MCF 10A (cell line): ENCODE results near the gene EPB41L4A. TPM values are rescaled to one million over a fixed set of nuclear protein-coding genes. Genes with fewer than 3 reads are reported as not detected.

Source experiments
- BruUV-seq: library from RNA; stranded (reverse); fragments of 400-500 nt; replicated peaks from 2 replicates; lab custom pipeline; 2021; lab: Mats Ljungman, UMichigan
- CTCF ChIA-PET: fragments of 300-600 bp; sonication (Branson Sonifier 250); formaldehyde crosslinking; extraction: SDS; loops from one replicate; lab custom pipeline; 2021; ENCODE audit warnings: antibody characterized with exemption, inconsistent platforms; lab: Yijun Ruan, JAX
- POLR2A ChIA-PET: fragments of 300-600, 350-650 bp; sonication (Branson Sonifier 250); formaldehyde crosslinking; extraction: SDS; loops from one replicate; lab custom pipeline; 2020; ENCODE audit warnings: antibody characterized with exemption, inconsistent platforms; lab: Yijun Ruan, JAX
- DNase-seq: peaks from one replicate; pipeline ENCODE4 v3.0.0-alpha.2; 2018; ENCODE audit not compliant: unreplicated experiment
- H3K27ac Mint-ChIP-seq: one replicate; pipeline ENCODE4 v1.8.0; 2022; ENCODE audit warnings: mild to moderate bottlenecking, low read depth, mixed read lengths; ENCODE audit not compliant: unreplicated experiment
- H3K27me3 Mint-ChIP-seq: one replicate; pipeline ENCODE4 v1.8.0; 2022; ENCODE audit warnings: mixed read lengths; ENCODE audit not compliant: insufficient read depth, unreplicated experiment
- H3K36me3 Mint-ChIP-seq: one replicate; pipeline ENCODE4 v1.8.0; 2022; ENCODE audit warnings: mild to moderate bottlenecking, moderate library complexity, mixed read lengths; ENCODE audit not compliant: insufficient read depth, unreplicated experiment
- H3K4me1 Mint-ChIP-seq: one replicate; pipeline ENCODE4 v1.8.0; 2022; ENCODE audit warnings: mixed read lengths; ENCODE audit not compliant: insufficient read depth, unreplicated experiment
- H3K4me3 Mint-ChIP-seq: one replicate; pipeline ENCODE4 v1.8.0; 2022; ENCODE audit warnings: mild to moderate bottlenecking, moderate library complexity, mixed read lengths; ENCODE audit not compliant: unreplicated experiment
- H3K9me3 Mint-ChIP-seq: one replicate; pipeline ENCODE4 v1.8.0; 2022; ENCODE audit warnings: mixed read lengths; ENCODE audit not compliant: unreplicated experiment
- CTCF ChIP-seq: fragments of 200-600 bp; IDR thresholded peaks from one replicate; pipeline ENCODE4 v1.8.0; 2022; ENCODE audit warnings: antibody characterized with exemption, mild to moderate bottlenecking; ENCODE audit not compliant: unreplicated experiment
- intact Hi-C: fragments of 100-400 bp; cut with micrococcal nuclease; formaldehyde crosslinking; loops from 2 replicates; pipeline ENCODE4 v1.14.1; 2022
- total RNA-seq: library from RNA; stranded (reverse); gene quantifications from 2 replicates; pipeline ENCODE4 v1.2.3, GENCODE V29; 2022

Gene EPB41L4A
- total RNA-seq, 1 experiment from 2014 or later = 12.4 TPM

GRCh38 chr5:112186401-112186990 is 232.6 kb downstream of the EPB41L4A start:
- no peak overlapping the region for H3K27ac Mint-ChIP-seq
- TF ChIP-seq CTCF = peak; percentile 48
- H3K9me3 Mint-ChIP-seq = no peaks in the 10 kb centered on the region
- intact Hi-C loops = loop anchor here (1.0 kb wide), 1 partner anchor 234 kb away; no protein-coding TSS in a partner anchor
- H3K4me1 Mint-ChIP-seq = peaks cover 10% of the 10 kb centered on the region
- H3K36me3 Mint-ChIP-seq = peaks cover 31% of the 10 kb centered on the region
- POLR2A ChIA-PET = interaction anchor here (0.6 kb wide), 2 partner anchors 345 to 795 kb away, joined by 3 read pairs; no protein-coding TSS in a partner anchor
- peak; percentile 56 for DNase-seq
- CTCF ChIA-PET = interaction anchor here (0.8 to 1.6 kb wide), 7 partner anchors 9 to 369 kb away, joined by 3 to 10 read pairs (median 5); no protein-coding TSS in a partner anchor
- H3K27me3 Mint-ChIP-seq = no peaks in the 10 kb centered on the region
- BruUV-seq = no TSS peak
- H3K4me3 Mint-ChIP-seq = no peak overlapping the region

GRCh38 chr5:112183874-112184273 is 235.2 kb downstream of the EPB41L4A start:
- DNase-seq = no peak
- peak overlapping the region; percentile 73 for H3K27ac Mint-ChIP-seq
- ChIA-PET POLR2A (interaction anchor here (0.7 to 2.7 kb wide), 8 partner anchors 8 to 236 kb away, joined by 3 to 14 read pairs (median 3); partner anchors contain the start of gene EPB41L4A), CTCF (interaction anchor here (0.6 to 2.2 kb wide), 7 partner anchors 8 to 236 kb away, joined by 3 to 13 read pairs (median 4); partner anchors contain the start of gene EPB41L4A)
- TF ChIP-seq CTCF = no peak
- BruUV-seq = TSS peak; percentile 75
- H3K36me3 Mint-ChIP-seq = peaks cover 48% of the 10 kb centered on the region
- intact Hi-C loops = no loop called here
- no peaks in the 10 kb centered on the region for H3K27me3 Mint-ChIP-seq
- H3K4me3 Mint-ChIP-seq = no peak overlapping the region
- H3K4me1 Mint-ChIP-seq = peaks cover 10% of the 10 kb centered on the region
- H3K9me3 Mint-ChIP-seq = no peaks in the 10 kb centered on the region

- Mint-ChIP-seq H3K27ac (peak overlapping the region; percentile 73), H3K36me3 (peaks cover 43% of the 10 kb centered on the region), H3K4me3 (no peak overlapping the region), H3K4me1 (peaks cover 10% of the 10 kb centered on the region), H3K27me3 (no peaks in the 10 kb centered on the region), H3K9me3 (no peaks in the 10 kb centered on the region)
- DNase-seq = peak; percentile 79
- ChIA-PET POLR2A (interaction anchor here (0.5 to 2.7 kb wide), 13 partner anchors 8 to 417 kb away, joined by 3 to 14 read pairs (median 3); partner anchors contain the start of gene EPB41L4A), CTCF (interaction anchor here (1.7 to 2.2 kb wide), 3 partner anchors 8 to 237 kb away, joined by 5 to 13 read pairs (median 8); no protein-coding TSS in a partner anchor)
- BruUV-seq = no TSS peak
- no peak for TF ChIP-seq CTCF
- intact Hi-C loops = no loop called here
Observed at GRCh38 chr5:112183103-112183711, 235.9 kb downstream of the EPB41L4A start.

- POLR2A ChIA-PET = interaction anchor here (0.7 to 1.6 kb wide), 2 partner anchors 18 to 733 kb away, joined by 3 to 5 read pairs; no protein-coding TSS in a partner anchor
- no peaks in the 10 kb centered on the region for H3K9me3 Mint-ChIP-seq
- peaks cover 53% of the 10 kb centered on the region for H3K36me3 Mint-ChIP-seq
- no TSS peak for BruUV-seq
- H3K4me1 Mint-ChIP-seq = peaks cover 10% of the 10 kb centered on the region
- no peak overlapping the region for H3K4me3 Mint-ChIP-seq
- intact Hi-C loops = no loop called here
- TF ChIP-seq CTCF = no peak
- H3K27me3 Mint-ChIP-seq = no peaks in the 10 kb centered on the region
- DNase-seq = no peak
- CTCF ChIA-PET = interaction anchor here (0.6 to 1.9 kb wide), 2 partner anchors 240 to 544 kb away, joined by 4 to 8 read pairs; partner anchors contain the start of gene EPB41L4A
- H3K27ac Mint-ChIP-seq = no peak overlapping the region
Observed at GRCh38 chr5:112179290-112179689, 239.8 kb downstream of the EPB41L4A start.
